Activated T-cell treated with anti-CD3 and anti-CD28 coated beads, Interleukin-2, amount 50 U/mL, for 48 hours (primary cell): Measurements from ENCODE around the gene PPP4R3B.
"Not testable (repeated sequence)": the region's sequence is repeated elsewhere in the genome, so short reads cannot be mapped to it uniquely, and the experiment has no call there.

ENCODE experiments used
- DNase-seq, 2 experiments: peaks; one replicate each; pipeline ENCODE4 v3.0.0-alpha.2; 2020

PPP4R3B gene

GRCh38 chr2:55592130-55592529 is 25.3 kb downstream of the PPP4R3B start:
- no peak for DNase-seq

DNA sequence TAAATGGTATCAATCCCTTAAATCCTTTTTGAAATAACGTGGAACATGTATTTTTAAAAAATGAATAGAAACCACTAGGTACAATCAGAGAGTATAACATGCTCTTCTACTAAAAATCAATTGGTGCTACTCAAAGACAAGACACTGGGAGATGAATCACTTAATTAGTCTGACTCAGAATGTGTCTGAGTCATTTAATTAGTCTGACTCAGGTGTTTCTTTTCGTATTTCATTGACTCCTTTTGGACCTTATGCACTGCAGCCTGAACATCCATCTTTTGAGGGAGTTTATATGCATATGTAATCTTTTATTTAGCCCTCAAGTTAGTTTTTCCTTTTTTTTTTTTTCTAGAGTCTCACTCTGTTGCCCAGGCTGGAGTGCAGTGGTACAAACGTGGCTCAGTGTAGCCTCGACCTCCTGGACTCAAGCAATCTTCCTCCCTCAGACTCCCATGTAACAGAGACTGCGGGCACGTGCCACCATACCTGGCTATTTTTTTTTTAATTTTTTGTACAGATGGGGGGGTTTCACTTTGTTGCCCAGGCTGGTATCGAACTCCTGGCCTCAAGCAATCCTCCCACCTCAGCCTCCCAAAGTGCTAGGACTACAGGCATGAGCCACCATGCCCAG is 26.5 kb downstream of the PPP4R3B start:
- no peak for DNase-seq

- no peak for DNase-seq
Measured at GRCh38 chr2:55585451-55586080, 31.9 kb downstream of the PPP4R3B start.

GRCh38 chr2:55581874-55582547 is 35.4 kb downstream of the PPP4R3B start:
- no peak for DNase-seq

GRCh38 chr2:55581435-55581834 is 36.0 kb downstream of the PPP4R3B start:
- DNase-seq = no peak

GRCh38 chr2:55569002-55569401 is 48.4 kb downstream of the PPP4R3B start:
- DNase-seq = not testable (repeated sequence)

GRCh38 chr2:55567298-55567697 is 50.1 kb downstream of the PPP4R3B start:
- no peak for DNase-seq

GRCh38 chr2:55565613-55566012 is 51.8 kb downstream of the PPP4R3B start:
- DNase-seq = no peak

GRCh38 chr2:55560855-55561254 is 56.6 kb downstream of the PPP4R3B start:
- no peak for DNase-seq

GRCh38 chr2:55556809-55557208 is 60.6 kb downstream of the PPP4R3B start:
- DNase-seq = no peak

DNA sequence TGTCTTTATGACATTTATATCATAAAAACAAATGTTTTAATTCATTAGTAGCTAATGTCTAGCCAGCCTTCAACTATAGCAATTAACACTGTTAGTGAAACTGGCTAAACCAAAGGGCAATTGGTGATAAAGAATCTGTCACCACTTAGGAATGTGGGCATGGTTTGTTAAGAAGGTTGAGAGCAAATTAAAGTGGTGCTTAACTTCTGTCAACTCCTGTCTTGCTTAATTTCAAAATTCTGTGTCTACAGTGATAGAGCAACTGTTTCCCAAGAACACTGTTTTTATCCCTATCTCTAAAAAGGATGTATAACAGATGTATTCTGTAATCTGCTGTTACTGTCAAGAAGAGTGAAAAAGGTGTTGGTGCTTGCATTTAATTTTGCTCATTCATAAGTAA is 61.4 kb downstream of the PPP4R3B start:
- no peak for DNase-seq

GRCh38 chr2:55553321-55553720 is 64.1 kb downstream of the PPP4R3B start:
- DNase-seq = no peak

- DNase-seq = no peak
Measured at GRCh38 chr2:55550368-55551102, 66.9 kb downstream of the PPP4R3B start.

- DNase-seq = not testable (repeated sequence)
Measured at GRCh38 chr2:55547679-55548078, 69.7 kb downstream of the PPP4R3B start.

DNA sequence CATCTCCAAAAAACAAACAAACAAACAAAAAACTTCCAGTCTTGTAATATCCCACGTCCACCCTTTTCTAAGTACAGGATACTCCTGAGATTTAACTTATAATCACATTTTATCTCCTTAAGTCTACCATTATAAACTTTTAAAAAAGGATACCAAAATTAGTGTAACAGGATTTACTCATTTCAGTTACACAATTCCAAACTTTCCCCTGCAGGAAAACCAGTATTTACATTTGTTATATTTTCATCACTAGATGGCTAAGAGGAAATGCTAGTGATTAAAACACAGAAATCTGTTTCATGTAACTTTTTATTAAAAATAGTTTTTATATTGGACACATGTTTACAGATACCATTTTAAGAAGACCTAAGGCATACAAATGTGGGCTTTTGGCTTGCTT is 70.4 kb downstream of the PPP4R3B start:
- DNase-seq = no peak

DNA sequence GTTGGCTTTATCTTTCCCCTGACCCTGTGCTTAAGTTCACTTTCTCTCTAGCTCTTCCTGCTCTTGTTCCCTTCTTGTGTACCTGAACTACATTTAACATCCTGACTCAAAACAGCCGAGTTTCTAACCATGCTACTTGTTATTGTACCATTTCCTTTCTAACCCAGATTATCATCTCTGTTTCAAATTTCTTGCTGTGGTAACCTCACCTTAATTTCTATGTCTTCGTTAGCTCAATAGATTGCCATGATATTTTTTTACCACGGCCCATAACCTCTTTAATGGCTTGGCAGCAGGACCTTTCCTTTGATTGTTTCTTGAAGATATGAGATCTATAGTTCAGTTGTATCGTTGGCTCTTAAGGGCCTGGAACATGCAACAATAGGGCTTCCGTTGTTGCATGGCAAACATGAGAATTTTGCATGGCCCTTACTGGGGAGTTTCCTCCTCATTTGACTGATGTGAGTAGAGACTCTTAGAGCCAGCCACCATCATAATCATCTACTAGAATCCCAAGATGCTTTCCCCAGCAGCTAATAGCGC is 86.8 kb downstream of the PPP4R3B start:
- no peak for DNase-seq

DNA sequence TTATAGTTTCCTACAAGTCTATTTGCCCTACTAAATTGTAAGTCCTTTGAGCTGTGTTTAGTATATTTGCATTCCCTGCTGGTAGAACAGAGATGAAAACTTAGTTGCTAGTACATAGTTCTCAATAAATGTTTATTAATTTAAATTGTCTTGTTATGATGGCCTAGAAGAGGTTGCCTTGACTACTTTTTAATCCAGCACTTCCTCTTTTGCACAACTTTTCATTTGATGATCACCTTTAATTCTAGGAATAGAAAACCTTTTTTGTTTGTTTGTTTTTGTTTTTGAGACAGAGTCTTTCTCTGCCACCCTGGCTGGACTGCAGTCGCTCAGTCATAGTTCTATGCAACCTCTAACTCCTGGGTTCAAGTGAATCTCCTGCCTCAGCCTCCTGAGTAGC is 91.2 kb downstream of the PPP4R3B start:
- DNase-seq = no peak

DNA sequence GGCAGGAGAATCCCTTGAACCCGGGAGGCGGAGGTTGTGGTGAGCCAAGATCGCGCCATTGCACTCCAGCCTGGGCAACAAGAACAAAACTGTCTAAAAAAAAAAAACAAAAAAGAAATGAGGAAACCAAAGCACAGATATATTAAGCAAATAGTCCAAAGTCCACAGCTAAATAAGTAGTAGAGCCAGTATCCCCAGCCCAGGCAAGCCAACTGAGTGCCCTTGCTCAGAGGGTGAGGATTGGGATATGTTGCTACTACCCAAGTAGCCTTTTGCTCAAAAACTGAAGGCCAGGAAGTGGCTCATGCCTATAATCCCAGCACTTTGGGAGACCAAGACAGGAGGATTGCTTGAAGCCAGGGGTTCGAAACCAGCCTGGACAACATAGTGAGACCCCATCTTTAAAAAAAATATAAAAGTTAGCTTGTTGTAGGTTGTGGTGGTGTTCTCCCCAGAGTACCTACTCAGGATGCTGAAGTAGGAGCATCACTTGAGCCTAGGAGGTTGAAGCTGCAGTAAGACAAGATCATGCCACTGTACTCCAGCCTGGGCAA is 92.5 kb downstream of the PPP4R3B start:
- no peak for DNase-seq

DNA sequence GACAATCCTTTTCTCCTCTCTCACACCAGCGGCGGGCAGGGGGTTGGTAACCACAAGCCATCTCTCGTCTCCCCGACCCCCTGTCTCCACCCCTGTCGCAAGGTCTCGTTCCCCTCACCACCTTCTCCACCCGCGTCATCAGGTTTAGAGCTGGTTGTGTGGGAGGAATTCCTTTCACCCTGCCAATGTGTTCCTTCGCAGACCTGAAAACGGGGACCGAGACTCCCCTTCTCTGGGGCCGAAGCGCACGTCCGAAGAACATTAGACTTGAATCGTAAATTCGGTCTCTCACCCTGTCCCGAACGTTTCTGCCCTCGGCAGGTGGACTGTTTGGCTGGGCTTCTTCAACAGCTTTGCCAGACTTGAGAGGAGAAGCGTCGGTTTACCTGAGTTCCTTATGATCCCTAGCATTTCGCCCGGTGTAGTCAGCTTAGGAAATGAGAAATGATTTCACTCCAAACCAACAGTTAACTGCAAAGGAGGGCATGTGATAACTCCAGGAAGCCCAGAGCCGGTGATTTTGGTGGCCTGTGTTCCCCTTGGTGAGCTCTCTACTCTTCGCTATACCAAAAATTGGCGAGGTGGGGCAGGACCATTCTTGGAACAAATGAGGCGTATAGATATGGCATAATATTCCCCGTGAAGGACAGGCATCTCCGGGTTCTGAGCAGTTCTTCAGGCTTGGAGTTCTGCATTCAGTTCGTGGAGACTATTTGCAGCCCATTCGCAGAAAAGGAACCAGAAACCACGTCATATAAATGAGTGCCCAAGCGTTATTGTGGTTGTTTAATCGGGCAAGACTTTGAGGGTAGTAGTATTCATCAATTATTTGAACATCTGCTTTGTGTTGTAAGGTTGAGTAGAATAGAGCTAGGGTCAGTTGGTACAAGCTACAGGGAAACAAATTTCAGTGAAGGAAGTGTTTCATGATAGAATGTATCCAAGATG is 97.2 kb downstream of the PPP4R3B start:
- no peak for DNase-seq

DNA sequence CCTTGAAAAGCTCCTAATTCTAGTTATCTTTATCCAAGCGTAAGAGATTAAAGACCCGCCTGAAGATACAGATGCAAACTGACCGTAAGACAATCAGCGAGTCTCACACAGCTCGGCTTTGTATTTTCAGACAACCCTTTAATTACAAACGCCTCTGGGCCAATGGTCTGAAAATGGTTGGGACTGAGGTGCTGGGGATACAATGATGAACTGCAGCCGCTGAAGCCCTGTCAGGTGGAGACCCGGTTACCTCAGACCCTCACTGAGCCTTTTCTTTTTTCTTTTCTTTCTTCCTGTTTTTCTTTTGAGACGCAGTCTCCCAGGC is 98.6 kb downstream of the PPP4R3B start:
- no peak for DNase-seq

DNA sequence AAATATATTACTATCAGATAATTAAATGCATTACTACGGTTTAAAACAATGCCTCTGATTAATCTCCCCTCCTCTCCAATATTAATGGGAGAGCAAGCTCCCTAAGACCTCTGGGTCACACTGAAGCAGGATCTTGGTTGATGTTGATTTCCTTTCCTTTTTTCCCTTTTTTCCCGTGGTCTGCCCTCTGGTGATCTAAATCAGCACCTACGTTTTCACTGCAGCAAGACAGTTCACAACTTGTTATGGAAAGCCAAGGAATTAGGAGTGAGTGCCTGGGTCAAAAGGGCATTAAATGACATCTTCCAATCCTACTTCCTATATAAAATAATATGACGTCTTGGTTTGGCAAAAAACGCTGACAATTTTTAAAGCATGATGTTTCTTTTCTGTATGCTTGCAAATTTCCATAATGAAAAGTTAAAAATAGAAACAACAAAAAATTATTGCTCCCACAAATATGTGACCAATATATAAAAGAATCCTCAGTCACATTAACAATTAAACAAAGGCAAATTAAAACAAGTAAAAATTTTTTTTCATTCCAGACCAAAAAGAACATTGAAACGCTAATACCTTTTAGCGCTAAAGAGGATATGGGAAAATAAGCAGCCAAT is 105.8 kb downstream of the PPP4R3B start:
- no peak for DNase-seq
